ENCODE measurements around the gene CNKSR3. TPM values are rescaled to one million over a fixed set of nuclear protein-coding genes. Genes with fewer than 3 reads are reported as not detected.

CNKSR3 gene
- total and polyA plus RNA-seq, 5 experiments from 2014 or later: 0.01 TPM; not detected in 4

GRCh38 chr6:154462425-154462824 lies 48.1 kb downstream of the CNKSR3 start:
- H3K27me3 Mint-ChIP-seq: peaks cover 0 to 8% (median 3%) of the 10 kb centered on the region in 5 donors
- no peaks in the 10 kb centered on the region for H3K36me3 Mint-ChIP-seq
- no peak overlapping the region for H3K27ac Mint-ChIP-seq
- ATAC-seq: no peak
- DNase-seq: no peak
- peaks cover 0 to 2% (median 0%) of the 10 kb centered on the region in 9 donors for H3K9me3 Mint-ChIP-seq
- POLR2A ChIA-PET: no interaction called here
- H3K4me3 Mint-ChIP-seq: no peak overlapping the region
- H3K4me1 Mint-ChIP-seq: peaks cover 0 to 6% (median 0%) of the 10 kb centered on the region in 4 donors

GRCh38 chr6:154461348-154461747 lies 49.1 kb downstream of the CNKSR3 start:
- no peaks in the 10 kb centered on the region for H3K36me3 Mint-ChIP-seq
- peaks cover 0 to 9% (median 3%) of the 10 kb centered on the region in 5 donors for H3K27me3 Mint-ChIP-seq
- POLR2A ChIA-PET: no interaction called here
- DNase-seq (no peak), ATAC-seq (no peak)
- no peak overlapping the region for H3K4me3 Mint-ChIP-seq
- peaks cover 0 to 6% (median 0%) of the 10 kb centered on the region in 4 donors for H3K4me1 Mint-ChIP-seq
- H3K27ac Mint-ChIP-seq: no peak overlapping the region
- H3K9me3 Mint-ChIP-seq: peaks cover 0 to 2% (median 0%) of the 10 kb centered on the region in 9 donors

GRCh38 chr6:154460306-154461071 lies 50.0 kb downstream of the CNKSR3 start:
- Mint-ChIP-seq H3K27ac (no peak overlapping the region), H3K4me3 (no peak overlapping the region), H3K27me3 (peaks cover 0 to 9% (median 3%) of the 10 kb centered on the region in 5 donors), H3K36me3 (no peaks in the 10 kb centered on the region), H3K4me1 (peaks cover 0 to 6% (median 0%) of the 10 kb centered on the region in 4 donors), H3K9me3 (peaks cover 0 to 2% (median 0%) of the 10 kb centered on the region in 9 donors)
- ATAC-seq (no peak), DNase-seq (no peak)
- POLR2A ChIA-PET: no interaction called here

GRCh38 chr6:154459513-154459912 lies 51.0 kb downstream of the CNKSR3 start:
- DNase-seq (no peak), ATAC-seq (no peak)
- H3K36me3 Mint-ChIP-seq: no peaks in the 10 kb centered on the region
- H3K4me3 Mint-ChIP-seq: no peak overlapping the region
- POLR2A ChIA-PET: no interaction called here
- H3K27ac Mint-ChIP-seq: no peak overlapping the region
- H3K4me1 Mint-ChIP-seq: peaks cover 0 to 6% (median 0%) of the 10 kb centered on the region in 4 donors
- H3K27me3 Mint-ChIP-seq: peaks cover 0 to 9% (median 3%) of the 10 kb centered on the region in 5 donors
- H3K9me3 Mint-ChIP-seq: peaks cover 0 to 2% (median 0%) of the 10 kb centered on the region in 9 donors

GRCh38 chr6:154458565-154459470 lies 51.7 kb downstream of the CNKSR3 start:
- Mint-ChIP-seq H3K36me3 (no peaks in the 10 kb centered on the region), H3K4me3 (no peak overlapping the region), H3K27me3 (peaks cover 0 to 9% (median 3%) of the 10 kb centered on the region in 5 donors), H3K27ac (peak overlapping the region in 1 of 10 donors; percentile 60), H3K9me3 (peaks cover 0 to 2% (median 0%) of the 10 kb centered on the region in 9 donors), H3K4me1 (peaks cover 0 to 6% (median 0%) of the 10 kb centered on the region in 4 donors)
- POLR2A ChIA-PET: no interaction called here
- no peak for ATAC-seq
- DNase-seq: no peak

- no peak for DNase-seq
- Mint-ChIP-seq H3K27ac (no peak overlapping the region), H3K4me3 (no peak overlapping the region), H3K36me3 (no peaks in the 10 kb centered on the region), H3K4me1 (peaks cover 0 to 6% (median 0%) of the 10 kb centered on the region in 4 donors), H3K27me3 (peaks cover 0 to 9% (median 3%) of the 10 kb centered on the region in 5 donors), H3K9me3 (peaks cover 0 to 2% (median 0%) of the 10 kb centered on the region in 9 donors)
- no peak for ATAC-seq
- POLR2A ChIA-PET: no interaction called here
Observed at GRCh38 chr6:154457881-154458284, 52.6 kb downstream of the CNKSR3 start.

GRCh38 chr6:154457046-154457713 lies 53.3 kb downstream of the CNKSR3 start:
- peaks cover 0 to 9% (median 3%) of the 10 kb centered on the region in 5 donors for H3K27me3 Mint-ChIP-seq
- H3K36me3 Mint-ChIP-seq: no peaks in the 10 kb centered on the region
- H3K27ac Mint-ChIP-seq: no peak overlapping the region
- POLR2A ChIA-PET: no interaction called here
- H3K9me3 Mint-ChIP-seq: peaks cover 0 to 2% (median 0%) of the 10 kb centered on the region in 9 donors
- H3K4me3 Mint-ChIP-seq: no peak overlapping the region
- peaks cover 0 to 6% (median 0%) of the 10 kb centered on the region in 4 donors for H3K4me1 Mint-ChIP-seq
- no peak for DNase-seq
- ATAC-seq: no peak

- no peak for ATAC-seq
- DNase-seq: no peak
- H3K4me3 Mint-ChIP-seq: no peak overlapping the region
- H3K9me3 Mint-ChIP-seq: peaks cover 0 to 2% (median 0%) of the 10 kb centered on the region in 9 donors
- no peaks in the 10 kb centered on the region for H3K36me3 Mint-ChIP-seq
- H3K27me3 Mint-ChIP-seq: peaks cover 0 to 9% (median 2%) of the 10 kb centered on the region in 5 donors
- H3K4me1 Mint-ChIP-seq: peaks cover 0 to under 1% (median 0%) of the 10 kb centered on the region in 4 donors
- POLR2A ChIA-PET: no interaction called here
- H3K27ac Mint-ChIP-seq: no peak overlapping the region
Observed at GRCh38 chr6:154453329-154453728, 57.2 kb downstream of the CNKSR3 start.

GRCh38 chr6:154450498-154450897 lies 60.0 kb downstream of the CNKSR3 start:
- ATAC-seq (no peak), DNase-seq (no peak)
- H3K4me3 Mint-ChIP-seq: no peak overlapping the region
- H3K27ac Mint-ChIP-seq: no peak overlapping the region
- no peaks in the 10 kb centered on the region for H3K36me3 Mint-ChIP-seq
- H3K9me3 Mint-ChIP-seq: peaks cover 0 to 2% (median 0%) of the 10 kb centered on the region in 9 donors
- POLR2A ChIA-PET: no interaction called here
- no peaks in the 10 kb centered on the region for H3K4me1 Mint-ChIP-seq
- peaks cover 0 to 4% (median 0%) of the 10 kb centered on the region in 5 donors for H3K27me3 Mint-ChIP-seq

GRCh38 chr6:154448448-154449096 lies 61.9 kb downstream of the CNKSR3 start:
- H3K4me3 Mint-ChIP-seq: no peak overlapping the region
- H3K27me3 Mint-ChIP-seq: peaks cover 0 to 4% (median 0%) of the 10 kb centered on the region in 5 donors
- H3K4me1 Mint-ChIP-seq: no peaks in the 10 kb centered on the region
- POLR2A ChIA-PET: no interaction called here
- no peak overlapping the region for H3K27ac Mint-ChIP-seq
- no peaks in the 10 kb centered on the region for H3K36me3 Mint-ChIP-seq
- no peak for DNase-seq
- ATAC-seq: no peak
- no peaks in the 10 kb centered on the region for H3K9me3 Mint-ChIP-seq

- peaks cover 0 to 2% (median 0%) of the 10 kb centered on the region in 4 donors for H3K4me1 Mint-ChIP-seq
- peaks cover 0 to 10% (median 0%) of the 10 kb centered on the region in 5 donors for H3K27me3 Mint-ChIP-seq
- ATAC-seq: no peak
- no peak for DNase-seq
- POLR2A ChIA-PET: no interaction called here
- no peaks in the 10 kb centered on the region for H3K36me3 Mint-ChIP-seq
- no peaks in the 10 kb centered on the region for H3K9me3 Mint-ChIP-seq
- H3K27ac Mint-ChIP-seq: no peak overlapping the region
- H3K4me3 Mint-ChIP-seq: no peak overlapping the region
Observed at GRCh38 chr6:154447954-154448353, 62.5 kb downstream of the CNKSR3 start.

GRCh38 chr6:154446984-154447383 lies 63.5 kb downstream of the CNKSR3 start:
- Mint-ChIP-seq H3K36me3 (no peaks in the 10 kb centered on the region), H3K27me3 (peaks cover 0 to 10% (median 2%) of the 10 kb centered on the region in 5 donors)
- POLR2A ChIA-PET: no interaction called here

More at GRCh38 chr6:154446984-154447383, 63.5 kb downstream of the CNKSR3 start:
- H3K4me3 Mint-ChIP-seq: no peak overlapping the region
- no peaks in the 10 kb centered on the region for H3K9me3 Mint-ChIP-seq
- no peak for ATAC-seq
- no peak overlapping the region for H3K27ac Mint-ChIP-seq
- DNase-seq: no peak
- H3K4me1 Mint-ChIP-seq: peaks cover 0 to 2% (median 0%) of the 10 kb centered on the region in 4 donors

Data from naive thymus-derived CD8-positive, alpha-beta T cell (primary cell).